H1 (cell line): ENCODE data around the gene PEAK1. TPM values are rescaled to one million over a fixed set of nuclear protein-coding genes. Genes with fewer than 3 reads are reported as not detected.
"Not testable (repeated sequence)": the region's sequence is repeated elsewhere in the genome, so short reads cannot be mapped to it uniquely, and the experiment has no call there.

Source experiments
- CTCF ChIA-PET: fragments of 300-600 bp; sonication (Branson Sonifier 250); formaldehyde crosslinking; loops from one replicate; lab custom pipeline; 2021; ENCODE audit not compliant: partially characterized antibody; lab: Charles Lee
- POLR2A ChIA-PET: fragments of 300-600 bp; sonication (Branson Sonifier 250); formaldehyde crosslinking; loops from one replicate; lab custom pipeline; 2021; ENCODE audit warnings: inconsistent platforms; ENCODE audit not compliant: partially characterized antibody; lab: Charles Lee
- DNase-seq, 2 experiments: peaks; one replicate each; pipeline versions ENCODE4 v3.0.0 to v3.0.0-alpha.2; 2010 to 2022; ENCODE audit warnings: low spot score in 2 of 2, low read depth in 1 of 2, mixed read lengths in 1 of 2
- FAIRE-seq: peaks from 2 replicates; lab custom pipeline; 2011; peaks lifted over from hg19 to GRCh38; lab: Jason Lieb, UNC
- H2AFZ ChIP-seq: 2 replicates; pipeline ENCODE4 v1.8.1; 2012; ENCODE audit warnings: low read length, inconsistent platforms
- H2AK5ac ChIP-seq: 2 replicates; pipeline ENCODE4 v1.6.1; 2013; ENCODE audit warnings: low read depth, low read length
- H2BK120ac ChIP-seq: replicated peaks from 2 replicates; pipeline ENCODE3; 2013; ENCODE audit warnings: low read depth, low read length, inconsistent platforms
- H2BK12ac ChIP-seq: 2 replicates; pipeline ENCODE4 v1.6.1; 2013; ENCODE audit warnings: low read depth, low read length
- H2BK15ac ChIP-seq: 2 replicates; pipeline ENCODE4 v1.6.1; 2013; ENCODE audit warnings: low read length
- H2BK20ac ChIP-seq: 2 replicates; pipeline ENCODE4 v1.6.1; 2013; ENCODE audit warnings: low read length
- H2BK5ac ChIP-seq: 2 replicates; pipeline ENCODE4 v1.6.1; 2013; ENCODE audit warnings: low read depth, low read length
- H3K14ac ChIP-seq: 2 replicates; pipeline ENCODE4 v1.6.1; 2013; ENCODE audit warnings: inconsistent platforms; ENCODE audit not compliant: insufficient read length
- H3K18ac ChIP-seq: 2 replicates; pipeline ENCODE4 v1.6.1; 2013; ENCODE audit warnings: low read length; ENCODE audit errors: extremely low read depth
- H3K23ac ChIP-seq: 2 replicates; pipeline ENCODE4 v1.6.1; 2013; ENCODE audit warnings: inconsistent platforms; ENCODE audit not compliant: insufficient read length
- H3K23me2 ChIP-seq: 2 replicates; pipeline ENCODE4 v1.6.1; 2013; ENCODE audit warnings: low read depth, low read length
- H3K27ac ChIP-seq: 2 replicates; pipeline ENCODE4 v1.6.1; 2011; ENCODE audit warnings: low read depth, low read length, inconsistent platforms
- H3K27me3 ChIP-seq, 4 experiments: replicated peaks in 1 of 4; 1 replicate in 1 of 4; 2 replicates in 3 of 4; pipeline versions ENCODE4 v1.6.1 to v1.8.1; 2011 to 2013; ENCODE audit warnings: low read length in 3 of 4, mild to moderate bottlenecking in 3 of 4, inconsistent platforms in 2 of 4, mixed read lengths in 2 of 4, moderate library complexity in 1 of 4; ENCODE audit not compliant: control insufficient read depth in 3 of 4, insufficient read depth in 3 of 4; ENCODE audit errors: extremely low read depth in 1 of 4
- H3K36me3 ChIP-seq, 4 experiments: 2 replicates each; pipeline versions ENCODE4 v1.6.1 to v1.8.1; 2011 to 2013; ENCODE audit warnings: mild to moderate bottlenecking in 4 of 4, low read length in 3 of 4, moderate library complexity in 2 of 4, control low read depth in 1 of 4, inconsistent platforms in 1 of 4; ENCODE audit not compliant: insufficient read depth in 4 of 4, control insufficient read depth in 2 of 4
- H3K4ac ChIP-seq: replicated peaks from 2 replicates; pipeline ENCODE3; 2013; ENCODE audit warnings: low read length, low read depth, mixed read lengths, inconsistent platforms; ENCODE audit not compliant: insufficient read length
- H3K4me1 ChIP-seq, 4 experiments: replicated peaks in 1 of 4; 1 replicate in 1 of 4; 2 replicates in 3 of 4; pipeline versions ENCODE4 v1.6.1 to v1.8.1; 2011 to 2013; ENCODE audit warnings: low read length in 3 of 4, inconsistent platforms in 2 of 4, mixed read lengths in 1 of 4; ENCODE audit not compliant: insufficient read depth in 4 of 4, control insufficient read depth in 3 of 4
- H3K4me2 ChIP-seq, 2 experiments: 2 replicates each; pipeline versions ENCODE4 v1.6.1 to v1.8.1; 2011 to 2013; ENCODE audit warnings: low read depth in 2 of 2, low read length in 2 of 2, control low read depth in 1 of 2, inconsistent platforms in 1 of 2, mild to moderate bottlenecking in 1 of 2; ENCODE audit not compliant: insufficient read depth in 1 of 2
- H3K4me3 ChIP-seq, 4 experiments: fragments of 200-600, 300-600 bp in 1 of 4; sonication (generic), shearing (Covaris generic), sonication (Bioruptor Twin) in 1 of 4; 2 replicates each; pipeline versions ENCODE4 v1.5.1 to v1.8.1; 2011 to 2016; ENCODE audit warnings: low read length in 4 of 4, low read depth in 3 of 4, control low read depth in 2 of 4, inconsistent platforms in 2 of 4, mild to moderate bottlenecking in 2 of 4, mixed read lengths in 1 of 4, moderate library complexity in 1 of 4; ENCODE audit not compliant: insufficient read depth in 2 of 4; ENCODE audit errors: extremely low read depth in 1 of 4
- H3K56ac ChIP-seq: replicated peaks from 2 replicates; pipeline ENCODE3; 2013; ENCODE audit warnings: low read depth, mild to moderate bottlenecking, mixed read lengths, low read length, inconsistent platforms; ENCODE audit not compliant: insufficient read length
- H3K79me1 ChIP-seq: 2 replicates; pipeline ENCODE4 v1.6.1; 2013; ENCODE audit warnings: low read depth, low read length, control low read depth
- H3K79me2 ChIP-seq, 2 experiments: 2 replicates each; pipeline versions ENCODE4 v1.6.1 to v1.8.1; 2012 to 2013; ENCODE audit warnings: low read length in 2 of 2, mild to moderate bottlenecking in 2 of 2, inconsistent platforms in 1 of 2; ENCODE audit not compliant: insufficient read depth in 2 of 2, control insufficient read depth in 1 of 2
- H3K9ac ChIP-seq, 4 experiments: replicated peaks in 1 of 4; 1 replicate in 1 of 4; 2 replicates in 3 of 4; pipeline versions ENCODE4 v1.6.1 to v1.8.1; 2011 to 2013; ENCODE audit warnings: low read depth in 3 of 4, low read length in 3 of 4, control low read depth in 2 of 4, mild to moderate bottlenecking in 2 of 4, moderate library complexity in 2 of 4, inconsistent platforms in 1 of 4; ENCODE audit errors: extremely low read depth in 1 of 4
- H3K9me3 ChIP-seq, 2 experiments: 2 replicates each; pipeline versions ENCODE4 v1.6.1 to v1.8.1; 2012 to 2013; ENCODE audit warnings: mild to moderate bottlenecking in 2 of 2, moderate library complexity in 2 of 2, control low read depth in 1 of 2, inconsistent platforms in 1 of 2, low read depth in 1 of 2, low read length in 1 of 2, mixed read lengths in 1 of 2; ENCODE audit not compliant: insufficient read depth in 2 of 2
- H4K20me1 ChIP-seq, 2 experiments: replicated peaks in 1 of 2; 2 replicates each; pipeline versions ENCODE3 to v1.8.1; 2011 to 2013; ENCODE audit warnings: inconsistent platforms in 2 of 2, low read length in 2 of 2, mild to moderate bottlenecking in 1 of 2; ENCODE audit not compliant: insufficient read depth in 2 of 2, control insufficient read depth in 1 of 2
- H4K5ac ChIP-seq: 2 replicates; pipeline ENCODE4 v1.6.1; 2013; ENCODE audit warnings: low read length, low read depth, mixed read lengths, inconsistent platforms; ENCODE audit not compliant: insufficient read length
- H4K8ac ChIP-seq: 2 replicates; pipeline ENCODE4 v1.8.0; 2013; ENCODE audit warnings: mild to moderate bottlenecking, moderate library complexity, low read length, inconsistent platforms; ENCODE audit not compliant: insufficient read depth; ENCODE audit errors: extremely low read depth
- H4K91ac ChIP-seq: replicated peaks from 2 replicates; pipeline ENCODE3; 2013; ENCODE audit warnings: low read length, mixed read lengths, inconsistent platforms; ENCODE audit not compliant: insufficient read length
- WGBS, 2 experiments: shearing (Covaris generic) in 1 of 2; methylation state at CpG; one replicate each; pipeline versions ENCODE4 v1.1.6 to v1.1.7; 2013 to 2015; ENCODE audit warnings: low lambda C conversion rate in 2 of 2, mixed read lengths in 2 of 2, inconsistent platforms in 1 of 2, low coverage in 1 of 2, missing lambda C conversion rate in 1 of 2; ENCODE audit not compliant: insufficient replicate concordance in 2 of 2, insufficient coverage in 1 of 2, insufficient read length in 1 of 2; ENCODE audit errors: extremely low coverage in 1 of 2, missing lambda C conversion rate in 1 of 2; 5-methylcytosine and 5-hydroxymethylcytosine counted together
- polyA plus RNA-seq, 7 experiments: library from polyadenylated mRNA; depleted of rRNA in 3 of 7; stranded (reverse) in 5 of 7; unstranded in 2 of 7; fragments of >200 nt in 5 of 7; fragments of 200-250 nt in 2 of 7; gene quantifications; 1 replicate in 5 of 7; 2 replicates in 1 of 7; 4 replicates in 1 of 7; pipeline versions ENCODE4 v1.2.1 to v1.2.3, GENCODE V29; 2011 to 2013; ENCODE audit warnings: missing spikeins in 2 of 7, mixed read lengths in 2 of 7
- total RNA-seq: library from RNA; stranded (reverse); fragmentation: NEBNext Ultra II Directional; extraction: Animal tissue kit (Norgen Biotek cat#: 25700); gene quantifications from 2 replicates; pipeline ENCODE4 v1.2.1, GENCODE V29; 2021

PEAK1 gene
- total and polyA plus RNA-seq, 2 of the 8 experiments (the other 6 are each of a cell fraction or from before 2014, with no cell fraction given): 8.8 to 44.8 TPM

- H3K27ac ChIP-seq, CTCF ChIA-PET, H3K4me2 ChIP-seq, H4K5ac ChIP-seq, H3K23ac ChIP-seq, H2AFZ ChIP-seq, H3K4ac ChIP-seq, H4K20me1 ChIP-seq, H3K14ac ChIP-seq, H2BK20ac ChIP-seq, FAIRE-seq, H3K4me3 ChIP-seq, H3K56ac ChIP-seq, H2BK120ac ChIP-seq, H3K9me3 ChIP-seq, H4K91ac ChIP-seq, H3K4me1 ChIP-seq, H4K8ac ChIP-seq, H3K79me1 ChIP-seq, H2BK12ac ChIP-seq, H2BK15ac ChIP-seq, H3K27me3 ChIP-seq, POLR2A ChIA-PET, H3K18ac ChIP-seq, H3K79me2 ChIP-seq, H3K9ac ChIP-seq, H3K23me2 ChIP-seq, H2AK5ac ChIP-seq, H2BK5ac ChIP-seq: not testable (repeated sequence)
- DNase-seq: peak in 1 of 2 experiments; percentile 66
- peaks cover 0 to 21% (median 8%) of the 10 kb centered on the region in 4 experiments; a peak in 5 of 8 replicates for H3K36me3 ChIP-seq
- WGBS, 2 experiments: 85% methylated on average over 10 of the region's 11 CpGs; no CpG with 5 or more reads in 1 of the 2 experiments
Measured at GRCh38 chr15:77156000-77156399, 263.9 kb downstream of the PEAK1 start.
